Kidney epithelial cell (primary cell): ENCODE data around the gene PROM1. TPM values are rescaled to one million over a fixed set of nuclear protein-coding genes. Genes with fewer than 3 reads are reported as not detected.

Experiments used
- DNase-seq: peaks from one replicate; pipeline ENCODE4 v3.0.0-alpha.2; 2010; ENCODE audit warnings: low read depth
- H3K27me3 ChIP-seq: 2 replicates; pipeline ENCODE4 v1.6.0; 2011; ENCODE audit warnings: low read length; ENCODE audit not compliant: control insufficient read depth, insufficient read depth
- H3K36me3 ChIP-seq: 2 replicates; pipeline ENCODE4 v1.5.1; 2011; ENCODE audit warnings: low read length; ENCODE audit not compliant: control insufficient read depth, insufficient read depth
- H3K4me3 ChIP-seq: 2 replicates; pipeline ENCODE4 v1.5.1; 2011; ENCODE audit warnings: low read depth, mild to moderate bottlenecking, control low read depth, low read length
- total RNA-seq: library from RNA; depleted of rRNA; stranded (reverse); fragments of >200 nt; gene quantifications from 2 replicates; pipeline ENCODE4 v1.2.3, GENCODE V29; 2015
- TF ChIP-seq, protein P1 (sequence below): IDR thresholded peaks from 2 replicates; pipeline ENCODE4 v1.5.1; 2011; ENCODE audit warnings: mild to moderate bottlenecking, moderate library complexity, low read length, control low read depth, inconsistent platforms; ENCODE audit not compliant: insufficient read depth, poor library complexity, severe bottlenecking

PROM1 gene
- total RNA-seq, 1 donor from 2014 or later = 69.0 TPM

- Histone ChIP-seq H3K4me3 (no peak overlapping the region), H3K27me3 (peaks cover 4% of the 10 kb centered on the region), H3K36me3 (no peaks in the 10 kb centered on the region)
- DNase-seq = no peak
- TF ChIP-seq, protein P1, sequence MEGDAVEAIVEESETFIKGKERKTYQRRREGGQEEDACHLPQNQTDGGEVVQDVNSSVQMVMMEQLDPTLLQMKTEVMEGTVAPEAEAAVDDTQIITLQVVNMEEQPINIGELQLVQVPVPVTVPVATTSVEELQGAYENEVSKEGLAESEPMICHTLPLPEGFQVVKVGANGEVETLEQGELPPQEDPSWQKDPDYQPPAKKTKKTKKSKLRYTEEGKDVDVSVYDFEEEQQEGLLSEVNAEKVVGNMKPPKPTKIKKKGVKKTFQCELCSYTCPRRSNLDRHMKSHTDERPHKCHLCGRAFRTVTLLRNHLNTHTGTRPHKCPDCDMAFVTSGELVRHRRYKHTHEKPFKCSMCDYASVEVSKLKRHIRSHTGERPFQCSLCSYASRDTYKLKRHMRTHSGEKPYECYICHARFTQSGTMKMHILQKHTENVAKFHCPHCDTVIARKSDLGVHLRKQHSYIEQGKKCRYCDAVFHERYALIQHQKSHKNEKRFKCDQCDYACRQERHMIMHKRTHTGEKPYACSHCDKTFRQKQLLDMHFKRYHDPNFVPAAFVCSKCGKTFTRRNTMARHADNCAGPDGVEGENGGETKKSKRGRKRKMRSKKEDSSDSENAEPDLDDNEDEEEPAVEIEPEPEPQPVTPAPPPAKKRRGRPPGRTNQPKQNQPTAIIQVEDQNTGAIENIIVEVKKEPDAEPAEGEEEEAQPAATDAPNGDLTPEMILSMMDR = no peak
Measured at GRCh38 chr4:16089156-16089555, 5.3 kb upstream of the PROM1 start.

DNA sequence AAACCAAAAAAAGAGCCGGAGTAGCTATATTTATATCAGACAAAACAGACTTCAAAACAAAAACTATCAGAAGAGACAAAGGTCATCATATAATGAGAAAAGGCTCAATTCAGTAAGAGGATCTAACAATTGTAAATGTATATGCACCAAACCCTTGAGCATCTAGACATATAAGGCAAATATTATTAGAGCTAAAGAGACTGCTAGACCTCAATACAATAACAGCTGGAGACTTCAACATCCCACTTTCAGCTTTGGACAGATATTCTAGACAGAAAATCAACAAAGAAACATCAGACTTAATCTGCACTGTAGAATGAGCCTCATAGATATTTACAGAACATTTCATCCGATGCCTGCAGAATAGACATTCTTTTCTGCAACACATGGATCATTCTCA lies 4.8 kb upstream of the PROM1 start:
- no peaks in the 10 kb centered on the region for H3K36me3 ChIP-seq
- H3K4me3 ChIP-seq = no peak overlapping the region
- TF ChIP-seq, protein P1 = no peak
- no peak for DNase-seq
- H3K27me3 ChIP-seq = peaks cover 7% of the 10 kb centered on the region

DNA sequence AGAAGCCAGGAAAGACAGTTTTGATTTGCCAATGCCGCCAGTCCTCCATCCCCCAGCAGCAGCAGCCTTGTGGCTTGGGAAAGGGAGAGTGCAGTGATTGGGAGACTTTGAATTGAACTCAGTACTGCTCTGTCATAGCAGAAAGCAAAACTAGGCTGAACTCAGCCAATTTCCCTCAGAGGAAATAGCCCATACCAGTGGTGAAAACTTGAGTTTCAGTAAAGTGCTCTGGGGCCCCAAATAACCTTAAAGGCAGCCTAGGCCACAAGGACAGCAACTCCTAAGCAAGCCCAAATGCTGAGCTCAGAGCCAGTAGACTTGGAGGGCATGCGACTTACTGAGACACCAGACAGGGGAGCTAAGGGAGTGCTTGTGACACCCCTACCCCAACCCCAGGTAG lies 2.0 kb upstream of the PROM1 start:
- Histone ChIP-seq H3K27me3 (peaks cover 15% of the 10 kb centered on the region), H3K36me3 (no peaks in the 10 kb centered on the region), H3K4me3 (no peak overlapping the region)
- no peak for DNase-seq
- TF ChIP-seq, protein P1 = no peak

- Histone ChIP-seq H3K4me3 (peak overlapping the region; percentile 59), H3K27me3 (peaks cover 15% of the 10 kb centered on the region), H3K36me3 (no peaks in the 10 kb centered on the region)
- TF ChIP-seq, protein P1 = no peak
- no peak for DNase-seq
Measured at GRCh38 chr4:16082426-16083240, 1.2 kb downstream of the PROM1 start.

DNA sequence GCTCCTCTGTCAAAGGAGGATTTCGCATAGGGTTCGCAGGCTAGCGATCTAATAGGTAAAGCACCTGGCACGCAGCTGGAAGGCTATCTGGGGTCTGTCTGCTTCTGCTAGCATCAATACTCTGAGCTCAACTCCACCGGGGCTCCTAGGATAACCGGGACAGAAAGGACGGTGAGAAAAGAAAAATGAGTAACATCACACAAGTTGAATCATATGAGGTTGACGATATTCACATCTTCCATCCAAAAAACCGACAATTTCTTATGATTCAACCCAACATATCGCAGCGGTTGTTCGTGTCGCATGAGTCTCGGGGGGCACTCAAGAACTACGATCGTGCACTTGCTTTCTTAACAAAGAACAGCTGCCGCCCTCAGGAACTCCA lies 1.8 kb downstream of the PROM1 start:
- no peak for DNase-seq
- TF ChIP-seq, protein P1 = no peak
- peak overlapping the region; percentile 59 for H3K4me3 ChIP-seq
- H3K36me3 ChIP-seq = no peaks in the 10 kb centered on the region
- H3K27me3 ChIP-seq = peaks cover 15% of the 10 kb centered on the region

DNA sequence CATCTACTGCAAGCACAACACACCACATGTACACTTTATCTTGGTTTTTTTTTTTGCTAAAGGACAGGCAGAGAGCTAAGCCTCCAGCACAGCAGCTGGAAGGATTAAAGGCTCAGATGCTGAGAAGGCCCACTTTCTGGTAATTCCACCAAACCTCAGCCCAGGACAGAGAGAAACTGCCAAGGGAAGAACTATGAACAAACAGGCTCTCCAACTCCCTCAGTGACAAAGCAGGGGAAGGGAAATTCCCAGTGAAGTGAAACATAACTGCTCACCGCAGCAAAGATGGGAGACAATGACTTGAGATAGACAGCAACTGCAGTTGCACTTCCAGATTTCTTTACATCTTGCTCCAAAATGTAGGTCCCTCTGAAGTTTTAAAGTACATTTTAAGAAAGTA lies 4.8 kb downstream of the PROM1 start:
- peaks cover 1% of the 10 kb centered on the region for H3K36me3 ChIP-seq
- TF ChIP-seq, protein P1 = no peak
- H3K27me3 ChIP-seq = peaks cover 12% of the 10 kb centered on the region
- H3K4me3 ChIP-seq = no peak overlapping the region
- no peak for DNase-seq
